GM18499 (cell line): ENCODE data around the gene ASPSCR1.

Experiments
- ATAC-seq: cut with Tn5 transposase; IDR thresholded peaks from one replicate; pipeline ENCODE4 v1.9.1; 2021; ENCODE audit warnings: moderate number of reproducible peaks; ENCODE audit not compliant: insufficient read depth, unreplicated experiment

Gene ASPSCR1

DNA sequence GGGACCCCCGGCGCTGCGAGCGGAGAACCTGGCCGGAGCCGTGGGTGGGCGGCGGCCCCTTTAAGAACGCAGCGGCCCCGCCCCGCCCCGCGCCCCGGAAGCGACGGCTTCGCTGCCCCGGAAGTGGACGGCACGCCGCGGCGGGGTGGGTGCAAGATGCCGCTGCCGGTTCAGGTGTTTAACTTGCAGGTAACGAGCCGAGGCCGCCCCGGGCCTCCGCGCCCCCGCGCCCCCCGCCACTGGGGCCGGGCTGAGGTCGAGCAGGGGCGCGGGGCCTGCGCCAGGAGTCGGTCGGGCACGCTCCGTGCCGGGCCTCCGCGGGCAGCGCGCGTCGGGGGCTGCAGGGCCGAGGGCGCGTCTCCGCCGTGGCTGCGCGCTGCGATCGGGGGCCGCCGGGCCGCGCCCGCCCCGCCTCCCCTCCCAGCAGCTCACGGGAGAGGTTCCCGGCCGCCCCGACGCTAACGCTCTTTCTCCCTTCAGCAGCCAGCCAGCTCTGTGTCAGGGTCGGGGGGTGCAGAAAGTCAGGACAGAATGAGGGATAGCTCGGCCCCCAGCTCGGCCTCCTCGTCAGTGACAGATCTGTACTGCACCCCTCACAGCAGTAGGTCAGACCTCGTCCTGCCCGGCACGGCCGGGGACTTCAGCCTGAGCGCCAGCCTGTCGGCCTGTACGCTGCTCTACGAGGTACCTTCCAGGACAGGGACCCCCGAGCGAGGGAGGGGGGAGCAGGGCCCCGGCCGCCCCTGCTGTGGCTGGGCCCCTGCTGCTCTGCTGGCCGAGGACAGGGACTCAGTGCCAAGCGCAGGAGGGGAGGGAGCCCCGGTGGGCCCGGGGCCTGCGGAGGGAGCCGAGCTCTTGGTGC lies 74.6 kb downstream of the ASPSCR1 start, which contains the start of the genes GPS1 and RFNG:
TSS of gene GPS1 (plus strand) at position 123 of the 862 bp plus-strand sequence. CDS start at position 157, 34 bp downstream.
TSS of gene RFNG (minus strand) at position 36 of the 862 bp plus-strand sequence. CDS start 45 bp downstream, outside the sequence.
- no peak for ATAC-seq

DNA sequence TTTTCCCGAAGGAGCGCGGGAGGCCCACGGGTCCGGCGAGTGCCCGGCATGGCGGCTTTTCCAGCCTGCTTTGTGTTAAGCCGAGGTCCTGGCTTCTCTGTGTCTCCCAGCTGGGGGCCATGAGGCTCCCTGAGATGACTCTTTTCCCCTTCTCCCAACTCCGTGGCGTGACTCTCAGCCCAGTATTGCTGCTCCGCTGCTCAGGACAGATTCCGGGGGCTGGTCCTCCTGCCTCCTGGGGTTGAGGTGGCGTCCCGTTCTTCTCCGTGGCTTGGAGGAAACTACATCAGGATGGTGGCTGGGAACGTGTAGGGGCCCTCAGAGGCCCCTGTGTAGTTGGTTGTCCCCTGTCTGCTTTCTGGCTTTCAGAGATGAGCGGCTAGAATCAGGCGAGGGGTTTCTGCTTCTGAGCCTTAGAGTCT lies 75.2 kb downstream of the ASPSCR1 start:
- ATAC-seq, result no peak

DNA sequence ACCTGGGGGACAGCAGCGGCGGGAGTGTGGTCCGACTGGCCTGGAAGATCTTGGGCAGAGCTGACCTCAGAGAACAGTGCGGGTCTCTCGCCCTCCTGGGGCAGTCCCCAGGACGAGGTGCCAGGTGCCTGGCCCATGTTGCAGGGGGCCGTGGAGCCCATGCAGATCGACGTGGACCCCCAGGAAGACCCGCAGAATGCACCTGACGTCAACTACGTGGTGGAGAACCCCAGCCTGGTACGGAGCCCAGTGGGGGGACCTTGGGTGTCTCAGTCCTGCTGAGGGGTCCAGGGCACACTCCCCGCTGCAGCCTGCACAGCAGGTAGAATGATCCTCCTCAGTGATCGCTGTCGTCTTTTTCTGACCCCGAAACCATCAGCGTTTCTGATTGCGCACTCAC lies 75.7 kb downstream of the ASPSCR1 start:
- ATAC-seq, result no peak

DNA sequence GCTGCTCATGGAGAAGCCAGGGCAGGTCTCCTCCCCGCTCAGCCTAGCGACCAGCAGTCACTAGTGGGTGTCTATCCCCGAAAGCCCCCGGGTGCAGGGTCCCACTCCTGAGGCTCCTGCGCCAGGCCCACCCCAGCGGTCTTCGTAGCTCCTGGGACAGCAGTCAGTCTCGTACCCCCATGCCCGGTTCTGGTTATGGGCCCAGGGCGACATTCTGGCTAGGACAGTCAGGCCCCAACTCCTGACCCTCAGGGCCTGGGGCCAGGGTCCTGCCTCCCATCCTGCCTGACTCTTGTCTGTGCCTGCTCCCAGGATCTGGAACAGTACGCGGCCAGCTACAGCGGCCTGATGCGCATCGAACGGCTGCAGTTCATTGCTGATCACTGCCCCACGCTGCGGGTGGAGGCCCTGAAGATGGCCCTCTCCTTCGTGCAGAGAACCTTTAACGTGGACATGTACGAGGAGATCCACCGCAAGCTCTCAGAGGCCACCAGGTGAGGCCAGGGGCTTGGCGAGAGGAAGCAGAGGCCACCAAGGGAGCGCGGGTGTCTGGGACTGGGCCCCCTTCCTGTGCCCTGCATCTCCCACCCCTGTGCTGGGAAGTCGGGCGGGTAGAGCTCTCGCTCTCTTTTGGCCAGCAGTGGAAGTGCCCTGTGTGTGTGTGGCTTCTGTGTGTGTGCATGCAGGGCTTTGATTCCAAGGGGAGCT lies 76.3 kb downstream of the ASPSCR1 start:
- no peak for ATAC-seq

DNA sequence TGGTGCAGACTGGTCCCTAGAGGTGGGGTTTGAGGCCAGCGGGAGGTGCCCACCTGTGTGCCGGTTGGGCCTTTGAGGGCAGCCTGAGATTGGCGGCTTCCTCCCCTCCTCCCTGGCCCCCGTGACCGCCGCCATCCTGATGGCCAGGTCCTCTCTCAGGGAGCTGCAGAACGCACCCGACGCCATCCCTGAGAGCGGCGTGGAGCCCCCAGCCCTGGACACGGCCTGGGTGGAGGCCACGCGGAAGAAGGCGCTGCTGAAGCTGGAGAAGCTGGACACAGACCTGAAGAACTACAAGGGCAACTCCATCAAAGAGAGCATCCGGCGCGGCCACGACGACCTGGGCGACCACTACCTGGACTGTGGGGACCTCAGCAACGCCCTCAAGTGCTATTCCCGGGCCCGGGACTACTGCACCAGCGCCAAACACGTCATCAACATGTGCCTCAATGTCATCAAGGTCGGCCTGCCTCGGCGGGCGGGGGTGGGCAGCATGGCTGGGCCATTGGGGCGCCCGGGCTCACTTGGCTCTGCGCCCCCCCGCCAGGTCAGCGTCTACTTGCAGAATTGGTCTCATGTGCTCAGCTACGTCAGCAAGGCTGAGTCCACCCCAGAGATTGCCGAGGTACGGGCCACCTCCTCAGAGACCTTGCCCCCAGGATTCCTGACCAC lies 77.1 kb downstream of the ASPSCR1 start:
- no peak for ATAC-seq

DNA sequence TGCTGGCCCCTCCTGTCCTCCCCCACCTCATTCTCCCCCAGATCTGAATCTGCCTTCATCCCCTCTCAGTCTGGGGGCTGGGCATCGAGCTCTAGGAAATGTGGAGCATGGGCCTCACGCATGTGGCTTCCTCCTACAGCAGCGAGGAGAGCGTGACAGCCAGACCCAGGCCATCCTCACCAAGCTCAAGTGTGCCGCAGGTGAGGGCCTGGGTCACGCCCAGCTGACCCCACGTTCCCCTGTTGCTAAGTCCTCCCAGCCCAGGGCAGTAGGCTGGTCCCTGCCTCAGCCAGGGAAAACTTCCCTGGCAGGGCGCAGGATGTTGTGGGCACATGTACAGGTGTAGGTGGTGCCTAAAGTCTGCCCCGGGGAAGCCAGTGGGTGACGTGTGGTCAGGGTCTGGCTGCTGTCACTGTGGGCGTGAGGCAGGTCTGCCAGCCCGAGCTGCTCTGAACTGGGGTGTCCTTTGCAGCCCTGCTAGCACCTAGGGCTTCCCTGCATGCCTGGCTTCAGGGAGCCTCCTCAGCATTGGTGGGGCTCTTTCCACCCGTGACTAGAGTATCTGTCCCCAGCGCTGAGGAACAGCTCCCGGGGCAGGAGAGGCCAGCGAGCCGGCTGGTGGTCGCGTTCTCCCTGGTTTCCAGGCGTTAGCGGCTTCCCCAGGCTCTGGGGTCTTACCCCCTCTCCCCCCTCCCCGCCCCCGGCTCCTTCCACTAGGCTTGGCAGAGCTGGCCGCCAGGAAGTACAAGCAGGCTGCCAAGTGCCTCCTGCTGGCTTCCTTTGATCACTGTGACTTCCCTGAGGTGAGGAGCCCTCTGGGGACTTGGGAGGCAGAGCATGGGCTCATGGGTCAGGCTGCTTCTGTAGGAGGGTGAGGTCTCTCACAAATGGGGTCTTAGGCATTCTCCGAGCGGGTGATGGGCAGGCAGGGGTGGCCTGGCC lies 77.9 kb downstream of the ASPSCR1 start:
- ATAC-seq, result no peak

DNA sequence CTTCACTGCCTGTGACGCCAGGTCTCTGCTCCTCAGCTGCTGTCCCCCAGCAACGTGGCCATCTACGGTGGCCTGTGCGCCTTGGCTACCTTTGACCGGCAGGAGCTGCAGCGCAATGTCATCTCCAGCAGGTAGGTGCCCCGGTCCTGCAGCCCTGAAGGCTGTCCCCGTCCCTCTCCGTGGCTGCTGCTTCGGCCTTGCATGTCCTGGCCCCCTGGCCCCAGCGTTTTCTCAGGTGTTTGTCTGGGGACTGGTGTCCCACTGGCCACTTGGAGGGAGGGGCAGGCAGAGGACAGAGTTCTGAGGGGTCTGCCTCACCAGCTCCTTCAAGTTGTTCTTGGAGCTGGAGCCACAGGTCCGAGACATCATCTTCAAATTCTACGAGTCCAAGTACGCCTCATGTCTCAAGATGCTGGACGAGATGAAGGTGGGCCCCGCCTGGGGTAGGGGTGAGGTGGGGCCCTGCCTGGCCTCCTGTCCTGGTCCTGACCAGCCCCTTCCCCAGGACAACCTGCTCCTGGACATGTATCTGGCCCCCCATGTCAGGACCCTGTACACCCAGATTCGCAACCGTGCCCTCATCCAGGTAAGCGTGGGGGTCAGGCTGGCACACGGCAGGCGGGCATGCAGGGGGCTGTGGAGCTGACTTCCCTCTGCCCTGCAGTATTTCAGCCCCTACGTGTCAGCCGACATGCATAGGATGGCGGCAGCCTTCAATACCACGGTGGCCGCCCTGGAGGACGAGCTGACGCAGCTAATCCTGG lies 78.7 kb downstream of the ASPSCR1 start:
- no peak for ATAC-seq

DNA sequence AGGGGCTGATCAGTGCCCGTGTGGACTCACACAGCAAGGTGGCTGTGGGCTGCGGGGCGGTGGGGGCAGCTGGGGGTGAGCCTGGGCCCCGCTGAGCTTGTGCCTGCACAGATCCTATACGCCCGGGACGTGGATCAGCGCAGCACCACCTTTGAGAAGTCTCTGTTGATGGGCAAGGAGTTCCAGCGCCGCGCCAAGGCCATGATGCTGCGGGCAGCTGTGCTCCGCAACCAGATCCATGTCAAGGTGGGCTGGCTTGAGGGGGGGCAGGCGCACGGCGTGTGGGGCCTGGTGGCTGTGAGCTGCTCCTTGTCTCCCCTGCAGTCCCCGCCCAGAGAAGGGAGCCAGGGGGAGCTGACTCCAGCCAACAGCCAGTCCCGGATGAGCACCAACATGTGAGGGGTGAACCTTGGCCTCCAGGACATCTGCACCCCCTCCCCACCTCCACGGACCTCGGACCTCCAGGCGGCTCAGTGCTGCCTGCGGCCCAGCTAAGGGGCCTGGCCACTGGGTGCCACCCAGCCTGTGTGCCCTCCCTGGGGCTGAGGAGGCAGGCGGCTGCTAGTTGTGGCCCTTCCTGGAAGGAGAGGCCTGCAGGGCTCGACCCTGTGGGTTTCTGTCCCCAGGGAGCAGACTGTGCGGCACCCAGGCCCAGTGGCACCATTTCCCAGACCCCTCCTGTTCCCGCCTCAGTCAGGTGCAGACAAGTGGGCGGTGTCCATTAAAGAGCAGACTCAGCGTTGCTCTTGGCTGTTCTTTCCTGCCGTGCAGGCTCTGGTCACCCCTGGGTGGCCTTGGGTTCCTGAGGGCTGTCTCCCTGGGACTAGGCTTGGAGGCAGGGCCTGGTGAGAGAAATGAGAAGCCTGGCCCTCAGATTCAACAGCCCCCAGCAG lies 79.5 kb downstream of the ASPSCR1 start:
- ATAC-seq, result no peak

DNA sequence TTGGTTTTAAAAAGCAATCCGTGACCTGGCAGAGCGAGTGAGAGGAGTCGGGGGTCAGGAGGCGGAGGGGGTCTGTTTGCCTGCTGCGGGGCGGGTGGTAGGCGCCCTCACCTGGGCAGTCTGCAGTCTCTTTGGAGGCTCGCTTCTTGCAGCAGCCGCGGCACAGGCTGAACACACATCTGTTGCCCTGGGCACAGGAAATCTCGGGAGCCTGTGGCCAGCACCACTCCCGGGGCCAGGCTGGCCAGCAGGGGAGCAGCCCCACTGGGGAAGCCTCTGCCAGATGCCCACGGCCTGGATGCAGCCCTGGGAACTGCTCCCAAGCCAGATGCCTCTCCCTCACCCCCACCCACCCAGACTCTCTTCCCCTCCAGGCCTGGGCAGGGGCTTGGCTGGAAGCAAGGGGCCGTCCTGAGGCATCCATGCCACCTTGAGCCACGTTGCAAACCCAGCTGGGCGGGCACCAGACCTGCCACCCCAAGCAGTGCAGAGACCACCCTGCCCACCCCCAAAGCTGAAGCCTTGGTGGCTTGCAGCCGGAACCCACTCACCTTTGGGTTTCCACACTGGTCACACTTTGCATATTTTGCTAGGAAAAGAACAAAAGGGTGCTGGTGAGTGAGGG lies 80.9 kb downstream of the ASPSCR1 start:
- no peak for ATAC-seq

DNA sequence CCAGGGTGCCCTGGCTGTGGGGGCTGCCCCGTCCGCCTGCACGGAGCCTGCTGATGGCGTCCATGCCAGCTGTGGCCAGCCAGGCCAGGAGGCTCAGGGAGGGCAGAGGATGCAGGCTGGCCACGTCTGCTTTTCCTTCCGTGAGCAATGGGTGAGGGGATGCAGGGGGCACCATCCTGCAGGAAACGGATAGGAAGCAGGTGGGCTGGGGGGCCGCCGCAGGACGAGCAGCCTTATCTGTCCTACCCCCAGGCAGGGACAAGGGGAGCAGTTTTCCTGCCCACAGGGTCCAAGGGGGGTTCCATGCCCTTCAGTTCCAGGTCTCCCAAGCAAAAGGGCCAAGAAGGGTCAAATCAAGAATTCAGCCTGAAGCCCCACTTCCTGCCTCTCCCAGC lies 81.4 kb downstream of the ASPSCR1 start:
- ATAC-seq, result no peak

DNA sequence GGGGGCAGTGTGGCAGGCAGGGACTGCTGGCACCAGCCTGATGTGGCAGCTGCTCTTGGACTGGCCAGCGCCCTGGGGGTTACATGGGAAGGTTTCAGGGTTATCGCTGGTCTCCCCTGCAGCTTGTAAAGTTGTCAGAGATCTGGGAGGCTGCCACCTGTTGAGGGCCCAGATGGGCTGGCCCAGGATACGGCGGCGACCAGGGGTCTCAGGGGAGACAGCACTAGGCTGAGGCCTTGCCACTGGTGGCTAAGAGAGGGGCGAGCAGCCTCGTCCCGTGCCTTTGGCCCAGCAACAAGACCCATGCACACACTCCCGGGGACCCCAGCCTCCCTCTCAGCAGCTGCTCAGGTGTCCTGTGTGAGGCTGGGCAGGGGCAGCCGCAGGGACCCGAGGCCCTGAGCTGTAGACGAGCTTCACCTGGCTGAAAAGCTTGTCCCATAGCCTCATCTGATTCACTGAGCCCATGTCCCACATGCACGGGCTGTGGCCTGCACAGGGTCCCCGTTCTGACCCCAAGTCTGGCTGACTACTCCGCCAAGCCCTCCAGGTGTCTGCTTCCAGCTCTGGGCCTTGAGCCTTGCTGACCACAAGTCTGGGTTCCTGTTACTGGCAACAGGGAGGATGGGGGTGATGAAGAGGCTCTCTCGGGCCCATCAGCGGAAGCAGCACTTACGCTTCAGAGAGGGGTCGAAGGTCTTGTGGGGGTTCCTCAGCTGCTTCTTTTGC lies 82.0 kb downstream of the ASPSCR1 start:
- ATAC-seq, result no peak

DNA sequence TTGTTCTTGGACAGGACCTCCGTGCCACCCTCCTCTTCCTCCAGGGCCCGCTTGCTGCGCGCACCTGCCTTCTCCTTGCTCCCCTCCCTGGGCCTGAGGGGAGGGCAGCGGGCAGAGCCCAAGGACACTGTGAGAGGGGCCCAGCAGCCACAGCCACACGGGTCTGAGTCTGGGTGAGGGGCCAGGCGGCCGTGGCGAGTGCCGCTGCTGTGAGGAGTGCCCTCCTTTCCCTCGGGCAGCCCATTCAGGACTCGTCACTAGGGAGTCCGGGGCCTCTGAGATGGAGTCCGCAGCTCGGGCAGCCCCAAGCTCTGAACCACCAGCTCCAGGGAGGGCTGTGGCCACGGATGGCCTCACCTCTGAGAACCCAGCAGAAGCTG lies 82.6 kb downstream of the ASPSCR1 start:
- ATAC-seq, result no peak

DNA sequence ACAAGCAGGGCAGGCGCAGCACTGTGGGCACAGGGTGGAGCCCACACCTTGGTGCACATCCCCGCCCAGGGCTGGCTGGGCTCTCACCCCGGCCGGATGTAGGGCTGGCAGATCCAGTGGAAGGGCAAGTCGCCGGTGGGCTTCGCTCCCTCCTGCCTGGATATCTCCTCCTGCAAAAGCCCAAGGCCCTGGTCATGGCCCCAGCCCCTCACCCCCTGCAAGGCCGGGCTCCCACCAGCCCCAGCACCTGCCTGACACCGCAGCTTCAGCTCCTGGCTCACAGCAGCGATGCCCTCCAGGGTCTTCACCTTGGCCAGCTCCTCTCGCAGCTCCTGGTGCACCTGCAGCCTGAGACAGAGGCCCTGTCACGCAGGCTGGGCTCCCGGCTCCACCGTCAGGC lies 83.2 kb downstream of the ASPSCR1 start:
- ATAC-seq, result no peak

DNA sequence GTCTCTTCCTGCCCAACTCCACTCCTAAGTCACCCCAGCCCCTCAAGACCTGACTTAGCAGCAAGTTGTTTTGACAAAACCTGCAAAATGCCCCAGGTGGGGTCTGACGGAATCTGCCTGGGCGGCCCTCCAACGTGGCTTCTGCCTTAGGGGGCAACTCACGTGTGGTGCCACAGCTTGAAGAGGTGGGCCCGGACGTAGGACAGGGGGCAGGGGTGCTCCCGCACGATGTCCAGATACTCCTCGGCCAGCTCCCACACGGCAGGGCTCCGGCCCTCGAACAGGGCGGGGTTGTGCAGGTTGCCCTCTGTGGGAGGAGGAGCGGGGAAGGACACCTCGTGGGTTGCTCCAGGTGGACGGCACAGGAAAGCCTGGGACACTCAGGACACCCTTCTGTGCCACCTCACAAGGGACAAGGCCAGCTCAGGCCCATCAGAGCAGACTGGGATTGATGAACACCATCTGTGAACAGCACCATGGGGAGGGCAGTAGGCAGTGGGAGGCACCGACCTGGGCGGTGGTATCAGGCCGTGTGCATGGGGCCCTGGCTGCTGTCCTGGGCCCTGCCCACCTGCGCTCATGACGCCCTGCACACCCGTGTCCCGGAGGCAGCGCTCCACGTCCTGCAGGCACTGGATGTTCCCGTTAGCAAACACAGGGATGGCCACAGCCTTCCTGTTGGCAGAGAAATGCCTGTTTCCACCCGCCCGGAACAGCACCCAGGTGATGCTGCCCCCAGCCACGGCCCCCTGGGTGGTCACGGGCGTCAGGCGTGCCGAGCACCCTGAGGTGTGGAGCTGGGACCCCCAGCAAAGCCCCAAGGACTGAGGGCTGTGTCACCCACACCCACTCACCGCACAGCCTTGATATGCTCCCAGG lies 83.9 kb downstream of the ASPSCR1 start:
- no peak for ATAC-seq

DNA sequence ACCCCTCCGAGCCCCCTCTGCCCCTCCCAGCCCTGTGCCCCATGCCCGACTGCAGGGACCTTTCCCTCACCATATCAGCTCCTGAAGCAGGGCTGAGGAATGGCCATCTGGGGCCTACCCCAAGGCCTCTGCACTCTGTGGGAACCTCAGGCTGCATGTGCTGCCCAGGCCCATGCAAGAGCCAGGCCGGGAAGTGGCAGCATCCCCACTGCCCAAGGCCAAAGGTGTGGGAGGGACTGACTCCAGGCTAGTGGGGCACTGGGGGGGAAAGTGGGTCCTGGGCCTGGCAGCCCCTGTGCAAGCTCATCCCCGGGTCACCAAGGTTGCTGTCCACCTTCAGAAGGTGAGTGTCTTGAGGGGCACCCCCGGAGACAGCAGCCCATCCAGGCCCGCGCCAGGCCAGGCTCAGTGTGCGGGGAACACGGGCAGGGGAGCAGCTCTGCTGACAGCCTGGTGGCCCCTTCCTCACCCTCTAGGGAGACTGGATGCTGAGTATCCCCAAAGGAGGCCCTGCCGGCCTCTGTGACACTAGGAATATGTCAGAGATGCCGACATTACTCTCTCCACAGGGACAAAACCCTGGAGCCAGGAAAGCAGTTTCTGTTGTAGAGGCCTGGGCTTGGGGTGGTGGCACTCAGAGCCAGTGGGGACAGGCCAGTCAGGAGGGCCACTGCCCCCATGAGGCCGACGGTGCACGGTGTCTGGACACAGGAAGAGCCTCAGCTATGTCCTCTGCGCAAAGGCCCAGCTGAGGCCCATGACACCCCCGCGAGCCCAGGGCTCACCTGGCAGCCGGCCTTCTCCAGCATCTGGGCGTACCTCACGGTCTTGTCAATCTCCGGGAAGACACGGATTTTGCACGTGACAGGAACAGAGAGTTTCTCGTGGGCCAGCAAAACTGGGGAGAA lies 84.9 kb downstream of the ASPSCR1 start:
- ATAC-seq, result no peak
